HG03575 (cell line): ENCODE results near the gene PLXNB1.

Source experiments
- ATAC-seq: cut with Tn5 transposase; IDR thresholded peaks from one replicate; pipeline ENCODE4 v1.9.1; 2021; ENCODE audit not compliant: unreplicated experiment, insufficient number of reproducible peaks, low FRiP score; ENCODE audit errors: extremely low read depth

The PLXNB1 gene

DNA sequence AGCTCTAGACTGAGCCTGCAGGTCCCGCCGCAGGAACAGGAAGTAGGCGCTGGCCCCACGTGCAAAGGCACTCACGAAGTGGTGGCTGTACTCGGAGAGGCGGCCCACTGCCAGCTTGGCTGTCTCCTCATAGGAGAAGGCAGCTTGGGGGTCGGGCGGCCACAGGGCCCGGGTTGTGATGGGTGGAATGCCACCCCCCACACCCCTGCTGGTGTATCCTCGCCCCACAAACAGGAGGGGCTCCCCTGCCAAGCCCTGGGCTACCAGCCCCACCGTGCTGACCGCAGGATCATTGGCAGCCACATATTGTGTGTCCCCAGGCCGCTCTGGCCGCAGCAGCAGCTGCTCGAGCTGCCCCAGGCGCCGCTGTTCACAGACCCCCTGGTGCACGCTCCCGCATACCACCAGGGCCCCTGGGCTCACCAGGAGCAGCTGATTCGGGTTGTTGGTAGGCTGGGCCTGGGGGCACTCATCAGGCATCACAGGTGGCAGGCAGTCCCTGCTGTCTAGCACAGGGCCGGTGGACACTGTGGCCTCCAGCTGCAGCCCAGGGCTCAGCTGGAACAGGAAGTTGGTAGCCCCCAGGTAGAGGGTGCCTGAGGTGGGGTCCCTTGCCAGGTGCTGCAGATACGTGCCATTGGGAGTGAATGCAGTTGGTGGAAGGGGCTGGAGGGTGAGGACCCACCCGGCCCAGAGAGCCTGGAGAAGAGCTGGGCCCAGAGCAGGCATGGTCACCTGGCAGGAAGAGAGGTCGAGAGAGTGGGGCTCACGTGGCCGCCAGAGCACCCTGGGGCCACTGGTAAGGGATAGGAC lies 5.8 kb downstream of the PLXNB1 start:
- no peak for ATAC-seq

GRCh38 chr3:48423241-48423882 lies 6.5 kb downstream of the PLXNB1 start:
- ATAC-seq: no peak

DNA sequence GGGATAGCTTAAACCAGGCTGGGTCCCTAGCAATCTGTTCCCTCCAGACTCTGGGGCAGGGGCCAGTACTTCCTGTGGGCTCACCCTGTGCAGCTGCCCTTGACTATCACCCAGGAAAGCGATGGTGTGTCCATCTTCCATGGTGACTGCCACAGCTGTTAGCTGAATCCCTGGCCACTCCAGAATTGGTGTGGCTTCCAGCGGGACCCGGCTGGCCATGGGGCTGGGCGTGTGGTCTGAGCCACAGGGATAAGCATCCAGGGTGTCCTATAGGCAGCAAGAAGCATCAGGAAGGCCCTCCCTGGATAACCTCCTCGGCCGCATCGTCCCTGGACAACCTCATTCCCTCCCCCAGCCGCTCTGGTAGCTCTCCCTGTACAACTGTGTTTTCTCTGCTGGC lies 7.2 kb downstream of the PLXNB1 start:
- no peak for ATAC-seq

DNA sequence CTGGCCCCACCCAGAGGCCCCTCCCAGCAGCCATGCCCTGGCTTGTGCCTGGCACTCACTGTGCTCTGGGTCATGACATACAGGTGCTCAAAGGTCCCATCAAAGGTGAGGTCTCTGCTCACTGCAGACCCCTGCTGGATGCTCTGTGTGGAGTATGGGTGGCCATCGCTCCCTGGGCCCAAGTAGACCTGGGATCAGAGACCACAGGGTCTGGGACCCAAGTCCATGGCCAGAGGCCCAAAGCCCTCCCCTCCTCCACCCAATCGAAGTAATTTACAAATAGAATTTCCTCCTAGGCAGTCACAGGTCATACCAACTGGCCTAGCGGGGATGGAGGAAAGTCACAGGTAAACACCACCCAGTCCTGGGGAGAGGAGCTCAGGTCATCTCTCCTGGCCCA lies 7.6 kb downstream of the PLXNB1 start:
- ATAC-seq: no peak

GRCh38 chr3:48420561-48420960 lies 9.3 kb downstream of the PLXNB1 start:
- no peak for ATAC-seq

- no peak for ATAC-seq
These were observed 10.3 kb downstream of the PLXNB1 start for GRCh38 chr3:48419597-48419996.

- ATAC-seq: no peak
These were observed 10.7 kb downstream of the PLXNB1 start for GRCh38 chr3:48419149-48419548.

DNA sequence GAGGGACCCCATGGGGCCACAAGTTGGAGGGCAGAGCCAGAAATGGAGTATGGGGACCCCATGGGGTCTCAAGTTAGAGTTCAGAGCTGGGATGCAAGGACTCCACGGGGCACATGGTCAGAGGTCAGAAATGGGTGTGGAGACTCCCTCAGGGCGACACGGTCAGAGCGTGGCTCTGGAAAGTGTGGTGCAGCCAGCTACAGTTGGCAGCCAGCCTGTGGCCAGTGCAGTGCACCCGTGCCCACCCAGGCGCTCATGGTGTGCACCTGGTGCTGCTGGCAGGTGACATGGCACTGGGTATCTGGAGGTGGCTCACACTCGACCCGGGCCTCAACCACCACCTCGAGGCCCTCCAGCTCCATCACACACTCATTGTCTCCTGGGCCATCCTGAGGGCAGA lies 11.2 kb downstream of the PLXNB1 start:
- ATAC-seq: no peak

GRCh38 chr3:48418140-48418539 lies 11.7 kb downstream of the PLXNB1 start:
- no peak for ATAC-seq

DNA sequence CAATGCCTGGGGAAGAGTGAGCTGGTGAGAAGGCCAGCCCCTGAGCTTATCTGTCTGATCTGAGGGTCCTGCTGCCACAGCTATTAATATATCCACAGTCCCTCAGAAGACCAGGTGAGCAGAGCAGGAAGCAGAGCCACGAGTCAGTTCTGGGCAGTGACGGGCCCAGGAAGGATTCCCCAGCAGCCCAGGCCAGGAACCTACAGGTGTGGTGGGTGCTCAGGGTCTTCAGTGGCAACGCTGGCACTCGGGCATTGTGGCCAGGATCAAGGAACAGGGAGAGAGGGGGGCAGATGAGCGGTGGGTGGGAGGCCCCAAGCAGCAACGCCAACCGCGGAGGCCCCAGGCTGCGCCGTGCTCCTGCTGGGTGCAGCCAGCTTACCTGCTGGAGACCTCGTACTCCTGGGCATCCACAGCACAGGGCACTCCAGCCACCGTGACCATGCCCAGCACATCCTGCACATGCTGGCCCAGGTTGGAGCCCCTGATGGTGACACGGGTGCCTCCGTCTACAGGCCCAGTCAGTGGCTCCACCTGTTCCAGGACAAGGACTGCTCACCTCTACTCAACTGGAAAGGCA lies 12.3 kb downstream of the PLXNB1 start:
- no peak for ATAC-seq

GRCh38 chr3:48416546-48416945 lies 13.3 kb downstream of the PLXNB1 start:
- no peak for ATAC-seq

DNA sequence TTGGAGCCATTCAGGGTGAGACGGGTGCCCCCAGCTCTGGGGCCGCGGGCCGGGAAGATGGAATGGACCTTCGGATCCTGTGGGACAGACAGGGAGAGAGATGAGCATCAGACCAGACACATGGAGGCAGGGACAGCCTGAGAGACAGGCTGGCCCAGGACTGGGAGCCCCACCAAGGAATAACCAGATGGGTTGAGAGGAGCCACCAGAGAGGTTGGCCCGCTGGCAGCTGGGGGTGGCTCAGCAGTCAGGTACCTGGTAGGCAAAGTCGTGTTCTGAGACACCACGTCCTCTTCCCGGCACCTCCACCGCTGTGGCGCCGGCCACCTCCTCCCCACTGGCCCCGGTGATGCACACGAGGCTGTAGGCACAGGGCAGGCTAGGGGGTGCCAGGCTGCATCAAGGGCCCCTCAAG lies 13.8 kb downstream of the PLXNB1 start:
- ATAC-seq: no peak

GRCh38 chr3:48415251-48415953 lies 14.5 kb downstream of the PLXNB1 start:
- ATAC-seq: no peak

GRCh38 chr3:48414376-48415250 lies 15.3 kb downstream of the PLXNB1 start:
- no peak for ATAC-seq

- ATAC-seq: no peak
These were observed 16.3 kb downstream of the PLXNB1 start for GRCh38 chr3:48413611-48414010.

GRCh38 chr3:48413086-48413485 lies 16.8 kb downstream of the PLXNB1 start:
- ATAC-seq: no peak

GRCh38 chr3:48412375-48413001 lies 17.4 kb downstream of the PLXNB1 start:
- ATAC-seq: no peak

DNA sequence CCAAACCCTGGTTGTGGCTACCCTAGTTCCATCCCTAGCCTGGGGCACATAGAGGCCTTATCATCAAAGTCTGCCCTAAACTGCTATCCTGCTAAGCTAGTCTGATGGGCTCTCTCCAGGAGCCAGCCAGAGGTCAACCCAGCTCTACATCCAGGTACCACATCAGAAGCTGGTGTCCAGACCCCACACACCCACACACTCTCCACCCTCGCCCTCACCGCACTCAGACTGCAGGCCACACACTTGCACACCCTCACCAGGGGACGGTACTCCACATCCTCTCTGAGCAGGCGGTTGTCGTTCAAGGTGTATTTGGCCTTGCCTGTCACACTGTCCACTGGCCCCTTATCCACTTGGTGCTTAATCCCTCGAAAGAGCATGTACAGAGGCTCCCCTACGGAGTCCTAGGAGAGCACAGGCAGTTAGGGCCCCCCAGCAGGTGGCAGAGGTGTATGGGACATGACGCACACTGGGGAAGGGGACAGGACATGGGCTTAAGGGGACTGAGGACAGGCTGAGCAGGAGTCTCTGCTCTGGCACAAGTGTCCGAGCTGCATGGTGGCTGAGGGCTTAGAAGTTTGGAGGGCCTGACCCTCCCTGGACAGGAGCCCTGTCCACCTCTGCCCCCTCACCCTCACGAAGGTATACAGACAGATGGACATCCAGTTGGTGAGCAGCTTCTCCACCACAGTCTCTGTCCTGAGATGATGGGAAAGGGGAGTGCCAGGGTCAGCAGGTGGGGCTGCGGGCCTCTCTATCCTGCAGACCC lies 18.1 kb downstream of the PLXNB1 start:
- no peak for ATAC-seq
